GM08714 (cell line): ENCODE data around the gene MAPT.
"Not testable (repeated sequence)": the region's sequence is repeated elsewhere in the genome, so short reads cannot be mapped to it uniquely, and the experiment has no call there.

Experiments
- H3K4me3 ChIP-seq: fragments of 200-500 bp; sonication (Bioruptor generic); 2 replicates; pipeline ENCODE4 v1.5.1; 2014; ENCODE audit warnings: mild to moderate bottlenecking, low read length, inconsistent platforms
- ZNF274 ChIP-seq: IDR thresholded peaks from 2 replicates; pipeline ENCODE4 v1.6.1; 2012; ENCODE audit warnings: mild to moderate bottlenecking, low read depth, low read length

MAPT gene

GRCh38 chr17:45956090-45956489 lies 61.7 kb downstream of the MAPT start:
- no peak overlapping the region for H3K4me3 ChIP-seq
- no peak for TF ChIP-seq ZNF274

GRCh38 chr17:45956746-45957145 lies 62.4 kb downstream of the MAPT start:
- not testable (repeated sequence) for H3K4me3 ChIP-seq

- H3K4me3 ChIP-seq: no peak overlapping the region
- TF ChIP-seq ZNF274: no peak
Measured at GRCh38 chr17:45958307-45958706, 64.0 kb downstream of the MAPT start.

- H3K4me3 ChIP-seq: no peak overlapping the region
- no peak for TF ChIP-seq ZNF274
Measured at GRCh38 chr17:45958994-45959665, 64.8 kb downstream of the MAPT start.

GRCh38 chr17:45960311-45960710 lies 66.0 kb downstream of the MAPT start:
- no peak overlapping the region for H3K4me3 ChIP-seq
- TF ChIP-seq ZNF274: no peak

GRCh38 chr17:45961206-45961605 lies 66.9 kb downstream of the MAPT start:
- TF ChIP-seq ZNF274: no peak
- no peak overlapping the region for H3K4me3 ChIP-seq

- TF ChIP-seq ZNF274: no peak
Measured at GRCh38 chr17:45962221-45962972, 68.0 kb downstream of the MAPT start.

GRCh38 chr17:45963283-45963682 lies 68.9 kb downstream of the MAPT start:
- H3K4me3 ChIP-seq: no peak overlapping the region
- no peak for TF ChIP-seq ZNF274

More at GRCh38 chr17:45962221-45962972, 68.0 kb downstream of the MAPT start:
- H3K4me3 ChIP-seq: no peak overlapping the region

- no peak overlapping the region for H3K4me3 ChIP-seq
- TF ChIP-seq ZNF274: no peak
Measured at GRCh38 chr17:45963889-45964288, 69.5 kb downstream of the MAPT start.

- TF ChIP-seq ZNF274: no peak
Measured at GRCh38 chr17:45964634-45965033, 70.3 kb downstream of the MAPT start.

GRCh38 chr17:45965812-45966211 lies 71.5 kb downstream of the MAPT start:
- TF ChIP-seq ZNF274: no peak

More at GRCh38 chr17:45964634-45965033, 70.3 kb downstream of the MAPT start:
- H3K4me3 ChIP-seq: no peak overlapping the region

GRCh38 chr17:45966606-45967280 lies 72.4 kb downstream of the MAPT start:
- no peak for TF ChIP-seq ZNF274
- no peak overlapping the region for H3K4me3 ChIP-seq

More at GRCh38 chr17:45965812-45966211, 71.5 kb downstream of the MAPT start:
- no peak overlapping the region for H3K4me3 ChIP-seq

- TF ChIP-seq ZNF274: no peak
- H3K4me3 ChIP-seq: no peak overlapping the region
Measured at GRCh38 chr17:45967378-45967777, 73.0 kb downstream of the MAPT start.

GRCh38 chr17:45968732-45969131 lies 74.4 kb downstream of the MAPT start:
- H3K4me3 ChIP-seq: no peak overlapping the region
- no peak for TF ChIP-seq ZNF274

- H3K4me3 ChIP-seq: no peak overlapping the region
- TF ChIP-seq ZNF274: no peak
Measured at GRCh38 chr17:45969726-45970125, 75.4 kb downstream of the MAPT start.
